Panc1 (cell line): ENCODE results near the gene ATXN1. TPM values are rescaled to one million over a fixed set of nuclear protein-coding genes. Genes with fewer than 3 reads are reported as not detected.

Experiments
- ATAC-seq: fragments of 200-7000 bp; cut with Tn5 transposase; 2 replicates; pipeline ENCODE4 v1.9.1; 2020; ENCODE audit warnings: mild to moderate bottlenecking, moderate library complexity
- BruUV-seq: library from RNA; stranded (reverse); fragments of 400-500 nt; replicated peaks from 2 replicates; lab custom pipeline; 2021; lab: Mats Ljungman, UMichigan
- CTCF ChIA-PET: fragments of 300-600 bp; sonication (Branson Sonifier 250); formaldehyde crosslinking; loops from one replicate; lab custom pipeline; 2022; ENCODE audit warnings: antibody characterized with exemption; lab: Charles Lee
- POLR2A ChIA-PET: fragments of 300-600 bp; sonication (Branson Sonifier 250); formaldehyde crosslinking; loops from one replicate; lab custom pipeline; 2022; ENCODE audit warnings: antibody characterized with exemption; lab: Charles Lee
- DNase-seq: peaks from one replicate; pipeline ENCODE4 v3.0.0-alpha.2; 2010; ENCODE audit warnings: low read depth, low spot score
- H3K27ac ChIP-seq: 2 replicates; pipeline ENCODE4 v1.5.1; 2011; ENCODE audit warnings: mild to moderate bottlenecking, low read length, inconsistent platforms
- H3K27me3 ChIP-seq: fragments of 200-500 bp; sonication (Bioruptor generic); 2 replicates; pipeline ENCODE4 v1.6.0; 2014; ENCODE audit warnings: low read length, inconsistent platforms; ENCODE audit not compliant: control insufficient read depth, insufficient read depth
- H3K36me3 ChIP-seq: fragments of 200-500 bp; sonication (Bioruptor generic); 2 replicates; pipeline ENCODE4 v1.5.1; 2014; ENCODE audit warnings: inconsistent platforms, mild to moderate bottlenecking, low read length, moderate library complexity; ENCODE audit not compliant: control insufficient read depth, insufficient read depth
- H3K4me1 ChIP-seq: 2 replicates; pipeline ENCODE4 v1.5.1; 2011; ENCODE audit warnings: inconsistent platforms, mild to moderate bottlenecking, low read length, moderate library complexity; ENCODE audit not compliant: control insufficient read depth, insufficient read depth
- H3K4me3 ChIP-seq, 2 experiments: 2 replicates each; pipeline ENCODE4 v1.5.1; 2011 to 2012; ENCODE audit warnings: low read depth in 2 of 2, low read length in 2 of 2, mild to moderate bottlenecking in 2 of 2, inconsistent platforms in 1 of 2, moderate library complexity in 1 of 2
- H3K9me3 ChIP-seq: fragments of 200-500 bp; sonication (Bioruptor generic); 2 replicates; pipeline ENCODE4 v1.5.1; 2014; ENCODE audit warnings: low read depth, mild to moderate bottlenecking, inconsistent platforms, low read length, moderate library complexity; ENCODE audit not compliant: control insufficient read depth, insufficient read depth
- CTCF ChIP-seq: fragments of 450-650 bp; IDR thresholded peaks from 2 replicates; pipeline ENCODE4 v1.5.1; 2017; ENCODE audit warnings: mild to moderate bottlenecking
- POLR2AphosphoS5 ChIP-seq: IDR thresholded peaks from 2 replicates; pipeline ENCODE4 v1.6.1; 2012; ENCODE audit warnings: mild to moderate bottlenecking, low read depth, low read length, moderate library complexity
- REST ChIP-seq, 2 experiments: IDR thresholded peaks; 2 replicates each; pipeline ENCODE4 v1.6.1; 2011 to 2012; ENCODE audit warnings: low read depth in 2 of 2, control low read depth in 1 of 2, low read length in 1 of 2, mild to moderate bottlenecking in 1 of 2, moderate library complexity in 1 of 2; ENCODE audit not compliant: insufficient read depth in 1 of 2
- SIN3A ChIP-seq: IDR thresholded peaks from 2 replicates; pipeline ENCODE4 v1.6.1; 2012; ENCODE audit warnings: low read depth, mild to moderate bottlenecking, low read length, moderate library complexity, borderline replicate concordance; ENCODE audit not compliant: insufficient read depth
- TCF7L2 ChIP-seq: IDR thresholded peaks from 2 replicates; pipeline ENCODE4 v1.6.1; 2011; ENCODE audit warnings: mild to moderate bottlenecking, low read depth, low read length, inconsistent platforms
- in situ Hi-C: cut with HindIII; loops from 2 replicates; pipeline ENCODE4 v1.10.0; 2016; ENCODE audit warnings: low sequenced_read_pairs, low pct_unique_long_range_greater_than_20kb
- intact Hi-C: fragments of 100-400 bp; cut with micrococcal nuclease; formaldehyde crosslinking; loops from one replicate; pipeline ENCODE4 v1.10.0; 2022; ENCODE audit not compliant: unreplicated experiment
- total RNA-seq: library from RNA; stranded (reverse); gene quantifications from one replicate; pipeline ENCODE4 v1.2.1, GENCODE V29; 2021; ENCODE audit not compliant: unreplicated experiment

ATXN1 gene
- total RNA-seq, 1 experiment from 2014 or later = 67.1 TPM

- Histone ChIP-seq H3K27me3 (no peaks in the 10 kb centered on the region), H3K9me3 (no peaks in the 10 kb centered on the region), H3K4me3 (no peak overlapping the region), H3K36me3 (no peaks in the 10 kb centered on the region), H3K4me1 (no peaks in the 10 kb centered on the region), H3K27ac (no peak overlapping the region)
- TF ChIP-seq CTCF = no peak
- TF ChIP-seq REST (IDR thresholded peaks at IDR 0.05; ENCODE audit: insufficient read depth in 1 of 2, low read depth in 2 of 2, low read length in 1 of 2) = no peak
- TF ChIP-seq TCF7L2 = no peak
- TF ChIP-seq POLR2AphosphoS5 = no peak
- in situ Hi-C loops = no loop called here
- DNase-seq (no peak), ATAC-seq (no peak)
- POLR2A ChIA-PET = no interaction called here
- BruUV-seq = no TSS peak
- CTCF ChIA-PET = no interaction called here
- intact Hi-C loops = no loop called here
Observed at GRCh38 chr6:16299861-16300260, 461.4 kb downstream of the ATXN1 start.

- Histone ChIP-seq H3K27me3 (peaks cover 2% of the 10 kb centered on the region), H3K4me3 (no peak overlapping the region), H3K36me3 (no peaks in the 10 kb centered on the region), H3K27ac (no peak overlapping the region), H3K9me3 (no peaks in the 10 kb centered on the region), H3K4me1 (no peaks in the 10 kb centered on the region)
- POLR2A ChIA-PET = no interaction called here
- no TSS peak for BruUV-seq
- no peak for DNase-seq
- intact Hi-C loops (no loop called here), in situ Hi-C loops (no loop called here)
- CTCF ChIA-PET = no interaction called here
- ATAC-seq = no peak
- no peak for TF ChIP-seq SIN3A
- no peak for TF ChIP-seq TCF7L2
- TF ChIP-seq POLR2AphosphoS5 = no peak
- TF ChIP-seq REST (IDR thresholded peaks at IDR 0.05; ENCODE audit: insufficient read depth in 1 of 2, low read depth in 2 of 2, low read length in 1 of 2) = no peak
- no peak for TF ChIP-seq CTCF
Observed at GRCh38 chr6:16296061-16296670, 465.1 kb downstream of the ATXN1 start.
